ENCODE results near the gene MACF1. TPM values are rescaled to one million over a fixed set of nuclear protein-coding genes. Genes with fewer than 3 reads are reported as not detected.
"Not testable (repeated sequence)": the region's sequence is repeated elsewhere in the genome, so short reads cannot be mapped to it uniquely, and the experiment has no call there.

The MACF1 gene
- total and polyA plus RNA-seq, 4 donors, result 23.3 to 216 (median 51.2) TPM

DNA sequence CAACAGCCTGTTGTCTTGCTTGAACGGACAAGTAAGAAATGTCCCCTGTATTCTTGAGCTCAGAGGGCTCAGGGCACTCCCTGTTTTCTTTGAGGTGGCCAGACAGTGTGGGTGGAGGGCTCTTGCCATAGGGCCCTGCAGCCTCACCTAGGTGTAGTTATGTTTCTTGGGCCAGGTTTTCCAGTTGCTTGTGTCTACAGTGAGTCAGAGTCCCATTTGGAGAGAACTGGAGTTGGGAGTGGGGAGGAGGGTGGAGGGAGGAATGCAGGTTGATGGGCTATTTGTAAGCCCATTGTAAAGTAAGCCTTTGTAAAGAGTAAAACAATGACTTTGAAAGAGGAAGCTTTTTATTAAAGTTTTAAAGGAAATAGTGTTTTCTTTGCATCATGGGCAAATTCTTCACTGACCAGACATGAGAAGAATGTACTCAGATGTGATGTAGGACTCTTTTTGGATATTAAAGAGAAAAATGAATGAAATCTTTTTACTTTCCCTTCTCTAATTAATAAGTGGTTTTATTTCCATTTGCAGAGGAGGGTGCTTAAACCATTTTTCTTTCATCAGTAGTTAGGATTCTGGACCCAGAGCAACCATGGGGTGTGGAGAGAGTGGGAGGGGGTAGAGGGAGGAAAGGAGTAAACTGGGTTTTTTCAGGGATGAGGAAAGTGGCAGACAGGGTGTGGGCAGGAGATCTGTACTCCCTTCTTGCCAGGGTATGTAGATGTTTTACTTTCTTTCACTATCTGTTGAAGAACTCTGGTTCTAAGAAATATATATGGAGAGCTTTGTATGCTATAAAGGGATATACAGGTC is 45.1 kb upstream of the MACF1 start:
- H3K27me3 ChIP-seq (ENCODE audit: control insufficient read depth in 4 of 4, insufficient read depth in 4 of 4, low read length in 3 of 4), result no peaks in the 10 kb centered on the region
- H3K4me3 ChIP-seq (ENCODE audit: low read depth in 1 of 3, low read length in 3 of 3), result peak overlapping the region; percentile 33 to 66 (median 62)
- H3K4me1 ChIP-seq (ENCODE audit: control insufficient read depth in 4 of 4, insufficient read depth in 4 of 4, low read length in 3 of 4), result peaks cover 17 to 49% (median 43%) of the 10 kb centered on the region in 4 donors
- WGBS, result 31% methylated on average over 1 of the region's 1 CpG
- no peaks in the 10 kb centered on the region for H3K36me3 ChIP-seq (ENCODE audit: control insufficient read depth in 4 of 4, insufficient read depth in 3 of 4, low read depth in 1 of 4, low read length in 3 of 4)
- H3K9ac ChIP-seq (ENCODE audit: low read depth in 1 of 2, low read length in 2 of 2), result peak overlapping the region; percentile 34 to 96
- no peak for DNase-seq (ENCODE audit: low spot score)
- no peak for TF ChIP-seq EGR1 (IDR thresholded peaks at IDR 0.05; ENCODE audit: low read depth in 2 of 2)
- TF ChIP-seq GABPA (IDR thresholded peaks at IDR 0.05 in 1 of 2, conservative IDR thresholded peaks at IDR 0.05 in 1 of 2), result no peak
- no peak for TF ChIP-seq ZBTB33 (IDR thresholded peaks at IDR 0.05)
- TF ChIP-seq RAD21 (IDR thresholded peaks at IDR 0.05), result no peak
- TF ChIP-seq SP1 (IDR thresholded peaks at IDR 0.05), result no peak
- TF ChIP-seq ATF3 (IDR thresholded peaks at IDR 0.05), result no peak
- TF ChIP-seq, protein P1, sequence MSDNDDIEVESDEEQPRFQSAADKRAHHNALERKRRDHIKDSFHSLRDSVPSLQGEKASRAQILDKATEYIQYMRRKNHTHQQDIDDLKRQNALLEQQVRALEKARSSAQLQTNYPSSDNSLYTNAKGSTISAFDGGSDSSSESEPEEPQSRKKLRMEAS (IDR thresholded peaks at IDR 0.05), result no peak
- no peak for TF ChIP-seq JUND (IDR thresholded peaks at IDR 0.05)
- no peaks in the 10 kb centered on the region for H3K9me3 ChIP-seq (ENCODE audit: control insufficient read depth in 4 of 4, low read length in 3 of 4)
- H3K27ac ChIP-seq (ENCODE audit: low read depth in 1 of 2, low read length in 2 of 2), result peak overlapping the region; percentile 82 to 95

DNA sequence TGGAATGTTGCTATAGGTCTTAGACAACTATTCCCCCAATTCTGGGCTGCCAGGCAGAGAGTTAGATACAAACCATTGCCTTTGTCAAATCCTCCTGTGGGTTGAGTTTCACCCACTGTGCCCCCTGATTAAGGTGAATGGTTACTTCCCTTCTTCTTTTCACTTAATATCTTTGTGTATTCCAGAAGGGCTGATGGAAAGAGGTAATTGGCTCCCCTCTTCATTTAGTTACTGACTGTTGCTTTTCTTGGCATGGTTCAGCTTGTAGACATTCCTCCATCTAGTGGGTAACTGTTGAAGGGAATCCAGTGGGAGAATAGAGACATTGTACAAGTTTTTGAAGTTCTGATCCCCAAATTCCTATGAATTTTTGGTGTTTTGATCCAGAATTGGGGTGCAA is 43.8 kb upstream of the MACF1 start:
- Histone ChIP-seq H3K4me1 (ENCODE audit: control insufficient read depth in 4 of 4, insufficient read depth in 4 of 4, low read length in 3 of 4) (peaks cover 12 to 49% (median 41%) of the 10 kb centered on the region in 4 donors), H3K27ac (ENCODE audit: low read depth in 1 of 2, low read length in 2 of 2) (peak overlapping the region in 1 of 2 donors; percentile 95), H3K36me3 (ENCODE audit: control insufficient read depth in 4 of 4, insufficient read depth in 3 of 4, low read depth in 1 of 4, low read length in 3 of 4) (no peaks in the 10 kb centered on the region)

DNA sequence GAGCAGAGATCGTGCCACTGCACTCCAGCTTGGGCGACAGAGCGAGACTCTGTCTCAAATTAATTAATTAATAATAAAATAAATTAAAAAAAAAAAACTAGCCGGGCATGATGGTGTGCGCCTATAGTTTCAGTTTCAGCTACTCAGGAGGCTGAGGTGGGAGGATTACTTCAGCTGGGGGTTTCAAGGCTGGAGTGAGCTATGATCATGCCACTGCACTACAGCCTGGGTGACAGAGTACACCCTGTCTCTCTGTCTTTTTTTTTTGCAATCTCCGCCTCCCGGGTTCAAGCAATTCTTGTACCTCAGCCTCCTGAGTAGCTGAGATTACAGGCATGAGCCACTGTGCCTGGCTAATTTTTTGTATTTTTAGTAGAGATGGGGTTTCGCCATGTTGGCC is 42.7 kb upstream of the MACF1 start:
- not testable (repeated sequence) for H3K36me3 ChIP-seq (ENCODE audit: control insufficient read depth in 4 of 4, insufficient read depth in 3 of 4, low read depth in 1 of 4, low read length in 3 of 4); DNase-seq (ENCODE audit: low spot score); H3K27ac ChIP-seq (ENCODE audit: low read depth in 1 of 2, low read length in 2 of 2); H3K9ac ChIP-seq (ENCODE audit: low read depth in 1 of 2, low read length in 2 of 2); H3K9me3 ChIP-seq (ENCODE audit: control insufficient read depth in 4 of 4, low read length in 3 of 4); H3K4me3 ChIP-seq (ENCODE audit: low read depth in 1 of 3, low read length in 3 of 3); H3K27me3 ChIP-seq (ENCODE audit: control insufficient read depth in 4 of 4, insufficient read depth in 4 of 4, low read length in 3 of 4)
- WGBS, result 93% methylated on average over 8 of the region's 8 CpGs
- H3K4me1 ChIP-seq (ENCODE audit: control insufficient read depth in 4 of 4, insufficient read depth in 4 of 4, low read length in 3 of 4), result peaks cover 11 to 47% (median 41%) of the 10 kb centered on the region in 4 donors

More for the DNA sequence above, 43.8 kb upstream of the MACF1 start:
- H3K4me3 ChIP-seq (ENCODE audit: low read depth in 1 of 3, low read length in 3 of 3), result no peak overlapping the region
- no peak overlapping the region for H3K9ac ChIP-seq (ENCODE audit: low read depth in 1 of 2, low read length in 2 of 2)
- no peak for TF ChIP-seq YY1 (IDR thresholded peaks at IDR 0.05)
- no peak for TF ChIP-seq HNF4G (IDR thresholded peaks at IDR 0.05)
- TF ChIP-seq TAF1 (conservative IDR thresholded peaks at IDR 0.05), result no peak
- TF ChIP-seq SP1 (IDR thresholded peaks at IDR 0.05), result no peak
- TF ChIP-seq, protein P2, sequence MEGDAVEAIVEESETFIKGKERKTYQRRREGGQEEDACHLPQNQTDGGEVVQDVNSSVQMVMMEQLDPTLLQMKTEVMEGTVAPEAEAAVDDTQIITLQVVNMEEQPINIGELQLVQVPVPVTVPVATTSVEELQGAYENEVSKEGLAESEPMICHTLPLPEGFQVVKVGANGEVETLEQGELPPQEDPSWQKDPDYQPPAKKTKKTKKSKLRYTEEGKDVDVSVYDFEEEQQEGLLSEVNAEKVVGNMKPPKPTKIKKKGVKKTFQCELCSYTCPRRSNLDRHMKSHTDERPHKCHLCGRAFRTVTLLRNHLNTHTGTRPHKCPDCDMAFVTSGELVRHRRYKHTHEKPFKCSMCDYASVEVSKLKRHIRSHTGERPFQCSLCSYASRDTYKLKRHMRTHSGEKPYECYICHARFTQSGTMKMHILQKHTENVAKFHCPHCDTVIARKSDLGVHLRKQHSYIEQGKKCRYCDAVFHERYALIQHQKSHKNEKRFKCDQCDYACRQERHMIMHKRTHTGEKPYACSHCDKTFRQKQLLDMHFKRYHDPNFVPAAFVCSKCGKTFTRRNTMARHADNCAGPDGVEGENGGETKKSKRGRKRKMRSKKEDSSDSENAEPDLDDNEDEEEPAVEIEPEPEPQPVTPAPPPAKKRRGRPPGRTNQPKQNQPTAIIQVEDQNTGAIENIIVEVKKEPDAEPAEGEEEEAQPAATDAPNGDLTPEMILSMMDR (IDR thresholded peaks at IDR 0.05; ENCODE audit: low read depth, low read length, missing input control), result peak; percentile 6
- no peak for TF ChIP-seq GABPA (IDR thresholded peaks at IDR 0.05 in 1 of 2, conservative IDR thresholded peaks at IDR 0.05 in 1 of 2)
- peak; percentile 10 to 55 for TF ChIP-seq RAD21 (IDR thresholded peaks at IDR 0.05)
- TF ChIP-seq NR2F2 (IDR thresholded peaks at IDR 0.05), result no peak
- TF ChIP-seq RXRA (IDR thresholded peaks at IDR 0.05), result no peak
- TF ChIP-seq HNF4A (conservative IDR thresholded peaks at IDR 0.05), result no peak
- no peak for TF ChIP-seq ATF3 (IDR thresholded peaks at IDR 0.05)
- DNase-seq (ENCODE audit: low spot score), result no peak
- no peaks in the 10 kb centered on the region for H3K9me3 ChIP-seq (ENCODE audit: control insufficient read depth in 4 of 4, low read length in 3 of 4)
- no peaks in the 10 kb centered on the region for H3K27me3 ChIP-seq (ENCODE audit: control insufficient read depth in 4 of 4, insufficient read depth in 4 of 4, low read length in 3 of 4)
